Ishikawa (cell line): ENCODE results near the gene GSTP1.

Experiments
- CEBPB ChIP-seq: IDR thresholded peaks from 2 replicates; pipeline ENCODE4 v1.6.1; 2012
- CREB1 ChIP-seq: IDR thresholded peaks from 2 replicates; pipeline ENCODE4 v1.6.1; 2012; ENCODE audit warnings: low read depth
- EGR1 ChIP-seq: IDR thresholded peaks from 2 replicates; pipeline ENCODE4 v1.6.1; 2012
- EP300 ChIP-seq: IDR thresholded peaks from 2 replicates; pipeline ENCODE4 v1.6.1; 2012; ENCODE audit warnings: borderline replicate concordance
- FOXM1 ChIP-seq: IDR thresholded peaks from 2 replicates; pipeline ENCODE4 v1.6.1; 2012; ENCODE audit warnings: low read depth, borderline replicate concordance
- NFIC ChIP-seq: IDR thresholded peaks from 2 replicates; pipeline ENCODE4 v1.6.1; 2012
- RAD21 ChIP-seq: IDR thresholded peaks from 2 replicates; pipeline ENCODE4 v1.6.1; 2012; ENCODE audit warnings: low read depth
- TAF1 ChIP-seq: IDR thresholded peaks from 2 replicates; pipeline ENCODE4 v1.6.1; 2012; ENCODE audit warnings: low read depth, mild to moderate bottlenecking
- TCF12 ChIP-seq: IDR thresholded peaks from 2 replicates; pipeline ENCODE4 v1.6.1; 2012; ENCODE audit warnings: low read depth
- TEAD4 ChIP-seq: IDR thresholded peaks from 2 replicates; pipeline ENCODE4 v1.6.1; 2012
- USF1 ChIP-seq: IDR thresholded peaks from 2 replicates; pipeline ENCODE4 v1.6.1; 2012
- YY1 ChIP-seq: IDR thresholded peaks from 2 replicates; pipeline ENCODE4 v1.6.1; 2012; ENCODE audit warnings: low read depth
- ZBTB7A ChIP-seq: IDR thresholded peaks from 2 replicates; pipeline ENCODE4 v1.6.1; 2012; ENCODE audit warnings: low read depth
- TF ChIP-seq, protein P1 (sequence below): IDR thresholded peaks from 2 replicates; pipeline ENCODE4 v1.6.1; 2012; ENCODE audit warnings: low read depth, mild to moderate bottlenecking
- TF ChIP-seq, protein P2 (sequence below): IDR thresholded peaks from 2 replicates; pipeline ENCODE4 v1.6.1; 2012

GSTP1 gene

DNA sequence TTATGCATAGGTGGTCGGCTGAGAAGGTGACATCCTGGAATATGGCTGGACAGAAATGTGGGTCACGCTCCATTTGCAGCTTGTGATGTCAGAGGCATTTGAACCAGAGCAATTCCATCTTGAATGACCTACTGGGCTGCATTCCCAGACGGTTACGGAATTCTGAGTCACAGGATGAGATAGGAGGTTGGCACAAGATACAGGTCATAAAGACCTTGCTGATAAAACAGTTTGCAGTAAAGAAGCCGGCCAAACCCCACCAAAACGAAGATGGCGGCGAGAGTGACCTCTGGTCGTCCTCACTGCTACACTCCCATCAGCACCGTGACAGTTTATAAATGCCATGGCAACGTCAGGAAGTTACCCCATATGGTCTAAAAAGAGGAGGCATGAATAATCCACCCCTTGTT, 19.9 kb upstream of the GSTP1 start:
- TF ChIP-seq FOXM1 (peak; percentile 30; the same call in 1 of the 2 replicates), YY1 (peak; percentile 65), EP300 (peak; percentile 80; the same call in 1 of the 2 replicates), TCF12 (peak; percentile 76), TEAD4 (peak; percentile 88)

- TF ChIP-seq TCF12 = no peak
- no peak for TF ChIP-seq ZBTB7A
- TF ChIP-seq FOXM1 = no peak
- TF ChIP-seq EGR1 = no peak
- TF ChIP-seq EP300 = no peak
- TF ChIP-seq RAD21 = no peak
- no peak for TF ChIP-seq CEBPB
- no peak for TF ChIP-seq NFIC
- TF ChIP-seq, protein P1, sequence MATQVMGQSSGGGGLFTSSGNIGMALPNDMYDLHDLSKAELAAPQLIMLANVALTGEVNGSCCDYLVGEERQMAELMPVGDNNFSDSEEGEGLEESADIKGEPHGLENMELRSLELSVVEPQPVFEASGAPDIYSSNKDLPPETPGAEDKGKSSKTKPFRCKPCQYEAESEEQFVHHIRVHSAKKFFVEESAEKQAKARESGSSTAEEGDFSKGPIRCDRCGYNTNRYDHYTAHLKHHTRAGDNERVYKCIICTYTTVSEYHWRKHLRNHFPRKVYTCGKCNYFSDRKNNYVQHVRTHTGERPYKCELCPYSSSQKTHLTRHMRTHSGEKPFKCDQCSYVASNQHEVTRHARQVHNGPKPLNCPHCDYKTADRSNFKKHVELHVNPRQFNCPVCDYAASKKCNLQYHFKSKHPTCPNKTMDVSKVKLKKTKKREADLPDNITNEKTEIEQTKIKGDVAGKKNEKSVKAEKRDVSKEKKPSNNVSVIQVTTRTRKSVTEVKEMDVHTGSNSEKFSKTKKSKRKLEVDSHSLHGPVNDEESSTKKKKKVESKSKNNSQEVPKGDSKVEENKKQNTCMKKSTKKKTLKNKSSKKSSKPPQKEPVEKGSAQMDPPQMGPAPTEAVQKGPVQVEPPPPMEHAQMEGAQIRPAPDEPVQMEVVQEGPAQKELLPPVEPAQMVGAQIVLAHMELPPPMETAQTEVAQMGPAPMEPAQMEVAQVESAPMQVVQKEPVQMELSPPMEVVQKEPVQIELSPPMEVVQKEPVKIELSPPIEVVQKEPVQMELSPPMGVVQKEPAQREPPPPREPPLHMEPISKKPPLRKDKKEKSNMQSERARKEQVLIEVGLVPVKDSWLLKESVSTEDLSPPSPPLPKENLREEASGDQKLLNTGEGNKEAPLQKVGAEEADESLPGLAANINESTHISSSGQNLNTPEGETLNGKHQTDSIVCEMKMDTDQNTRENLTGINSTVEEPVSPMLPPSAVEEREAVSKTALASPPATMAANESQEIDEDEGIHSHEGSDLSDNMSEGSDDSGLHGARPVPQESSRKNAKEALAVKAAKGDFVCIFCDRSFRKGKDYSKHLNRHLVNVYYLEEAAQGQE = no peak
- TF ChIP-seq CREB1 = no peak
- TF ChIP-seq, protein P2, sequence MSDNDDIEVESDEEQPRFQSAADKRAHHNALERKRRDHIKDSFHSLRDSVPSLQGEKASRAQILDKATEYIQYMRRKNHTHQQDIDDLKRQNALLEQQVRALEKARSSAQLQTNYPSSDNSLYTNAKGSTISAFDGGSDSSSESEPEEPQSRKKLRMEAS = no peak
- no peak for TF ChIP-seq YY1
- no peak for TF ChIP-seq TEAD4
- no peak for TF ChIP-seq TAF1
- no peak for TF ChIP-seq USF1
Observed at GRCh38 chr11:67564230-67564629, 19.4 kb upstream of the GSTP1 start.

DNA sequence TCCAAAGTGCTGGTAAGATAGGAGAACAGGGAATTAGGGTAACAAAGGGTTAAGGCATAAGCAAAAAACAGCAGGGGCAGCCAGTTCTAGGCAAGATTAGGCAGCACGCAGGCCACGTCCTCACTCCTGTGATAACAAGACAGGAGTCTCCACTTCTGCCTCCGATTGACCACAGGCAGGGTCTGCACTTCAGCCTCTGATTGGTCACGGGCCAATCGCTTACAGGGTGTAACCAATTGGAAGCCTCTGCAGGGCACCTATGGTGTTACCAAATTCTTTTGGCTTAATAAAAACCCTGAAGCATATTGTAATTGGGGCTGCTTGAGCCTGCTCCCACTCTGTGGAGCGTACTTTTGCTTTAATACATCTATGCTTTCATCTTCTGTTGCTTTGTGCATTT, 12.2 kb upstream of the GSTP1 start:
- TF ChIP-seq TCF12 (no peak), CEBPB (no peak), YY1 (no peak), TEAD4 (no peak), RAD21 (no peak), EGR1 (no peak), USF1 (no peak), CREB1 (no peak), NFIC (no peak), TAF1 (no peak)

- no peak for TF ChIP-seq EGR1
- TF ChIP-seq, protein P1 = no peak
- no peak for TF ChIP-seq TEAD4
- no peak for TF ChIP-seq USF1
- no peak for TF ChIP-seq ZBTB7A
- TF ChIP-seq, protein P2 = no peak
- TF ChIP-seq FOXM1 = no peak
- TF ChIP-seq CREB1 = no peak
- no peak for TF ChIP-seq CEBPB
- no peak for TF ChIP-seq RAD21
- no peak for TF ChIP-seq NFIC
- no peak for TF ChIP-seq TCF12
- TF ChIP-seq TAF1 = no peak
- no peak for TF ChIP-seq EP300
- TF ChIP-seq YY1 = no peak
Observed at GRCh38 chr11:67572305-67572704, 11.3 kb upstream of the GSTP1 start.

GRCh38 chr11:67572747-67573419, 10.7 kb upstream of the GSTP1 start:
- TF ChIP-seq, protein P1 = no peak
- TF ChIP-seq TEAD4 (peak; percentile 53), RAD21 (peak; percentile 85), TCF12 (0 out of 2 replicates have a peak, but pooled peaks have one; percentile 15)
